RWPE1 (cell line): ENCODE data around the gene PI4KA.
"Not testable (repeated sequence)": the region's sequence is repeated elsewhere in the genome, so short reads cannot be mapped to it uniquely, and the experiment has no call there.

ENCODE experiments used
- CTCF ChIA-PET: fragments of 350-600 bp; sonication (Branson Sonifier 250); formaldehyde crosslinking; extraction: SDS; loops from one replicate; lab custom pipeline; 2021; lab: Yijun Ruan, JAX
- POLR2A ChIA-PET: fragments of 400-600 bp; formaldehyde crosslinking; extraction: SDS; loops from one replicate; lab custom pipeline; 2020; ENCODE audit warnings: antibody characterized with exemption; ENCODE audit not compliant: low non-redundant PET; lab: Yijun Ruan, JAX
- DNase-seq: peaks from one replicate; pipeline ENCODE4 v3.0.0; 2012; ENCODE audit warnings: low spot score
- H3K27ac ChIP-seq: fragments of 450-650 bp; 2 replicates; pipeline ENCODE4 v1.5.1; 2017
- TF ChIP-seq, protein P1 (sequence below): fragments of 450-650 bp; conservative IDR thresholded peaks from 2 replicates; pipeline ENCODE4 v1.5.1; 2017; ENCODE audit warnings: low read depth, mild to moderate bottlenecking

Gene PI4KA

DNA sequence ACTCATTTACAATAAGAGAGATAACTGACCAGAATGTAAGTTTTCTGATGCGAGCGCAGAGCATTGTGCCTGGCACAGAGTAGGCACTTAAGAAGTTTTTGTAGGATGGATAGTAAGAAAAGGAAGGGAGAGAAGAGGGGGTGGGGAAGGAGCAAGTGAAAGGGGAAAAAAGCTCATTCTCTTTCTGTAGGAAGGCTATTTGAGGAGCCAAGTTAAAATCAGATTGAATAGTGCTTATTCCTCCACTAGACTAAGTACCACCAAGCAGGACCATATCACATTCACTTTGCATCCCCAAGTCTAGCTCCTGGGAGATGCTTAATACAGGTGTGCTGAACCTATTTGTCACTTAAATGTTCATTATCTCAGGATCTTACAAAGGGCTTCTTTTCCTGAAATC lies 44.5 kb upstream of the PI4KA start:
- DNase-seq, result no peak
- CTCF ChIA-PET, result interaction anchor here (0.6 kb wide), 1 partner anchor 29 kb away, joined by 3 read pairs; no protein-coding TSS in a partner anchor
- POLR2A ChIA-PET, result no interaction called here
- no peak overlapping the region for H3K27ac ChIP-seq
- TF ChIP-seq, protein P1, sequence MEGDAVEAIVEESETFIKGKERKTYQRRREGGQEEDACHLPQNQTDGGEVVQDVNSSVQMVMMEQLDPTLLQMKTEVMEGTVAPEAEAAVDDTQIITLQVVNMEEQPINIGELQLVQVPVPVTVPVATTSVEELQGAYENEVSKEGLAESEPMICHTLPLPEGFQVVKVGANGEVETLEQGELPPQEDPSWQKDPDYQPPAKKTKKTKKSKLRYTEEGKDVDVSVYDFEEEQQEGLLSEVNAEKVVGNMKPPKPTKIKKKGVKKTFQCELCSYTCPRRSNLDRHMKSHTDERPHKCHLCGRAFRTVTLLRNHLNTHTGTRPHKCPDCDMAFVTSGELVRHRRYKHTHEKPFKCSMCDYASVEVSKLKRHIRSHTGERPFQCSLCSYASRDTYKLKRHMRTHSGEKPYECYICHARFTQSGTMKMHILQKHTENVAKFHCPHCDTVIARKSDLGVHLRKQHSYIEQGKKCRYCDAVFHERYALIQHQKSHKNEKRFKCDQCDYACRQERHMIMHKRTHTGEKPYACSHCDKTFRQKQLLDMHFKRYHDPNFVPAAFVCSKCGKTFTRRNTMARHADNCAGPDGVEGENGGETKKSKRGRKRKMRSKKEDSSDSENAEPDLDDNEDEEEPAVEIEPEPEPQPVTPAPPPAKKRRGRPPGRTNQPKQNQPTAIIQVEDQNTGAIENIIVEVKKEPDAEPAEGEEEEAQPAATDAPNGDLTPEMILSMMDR, result no peak

DNA sequence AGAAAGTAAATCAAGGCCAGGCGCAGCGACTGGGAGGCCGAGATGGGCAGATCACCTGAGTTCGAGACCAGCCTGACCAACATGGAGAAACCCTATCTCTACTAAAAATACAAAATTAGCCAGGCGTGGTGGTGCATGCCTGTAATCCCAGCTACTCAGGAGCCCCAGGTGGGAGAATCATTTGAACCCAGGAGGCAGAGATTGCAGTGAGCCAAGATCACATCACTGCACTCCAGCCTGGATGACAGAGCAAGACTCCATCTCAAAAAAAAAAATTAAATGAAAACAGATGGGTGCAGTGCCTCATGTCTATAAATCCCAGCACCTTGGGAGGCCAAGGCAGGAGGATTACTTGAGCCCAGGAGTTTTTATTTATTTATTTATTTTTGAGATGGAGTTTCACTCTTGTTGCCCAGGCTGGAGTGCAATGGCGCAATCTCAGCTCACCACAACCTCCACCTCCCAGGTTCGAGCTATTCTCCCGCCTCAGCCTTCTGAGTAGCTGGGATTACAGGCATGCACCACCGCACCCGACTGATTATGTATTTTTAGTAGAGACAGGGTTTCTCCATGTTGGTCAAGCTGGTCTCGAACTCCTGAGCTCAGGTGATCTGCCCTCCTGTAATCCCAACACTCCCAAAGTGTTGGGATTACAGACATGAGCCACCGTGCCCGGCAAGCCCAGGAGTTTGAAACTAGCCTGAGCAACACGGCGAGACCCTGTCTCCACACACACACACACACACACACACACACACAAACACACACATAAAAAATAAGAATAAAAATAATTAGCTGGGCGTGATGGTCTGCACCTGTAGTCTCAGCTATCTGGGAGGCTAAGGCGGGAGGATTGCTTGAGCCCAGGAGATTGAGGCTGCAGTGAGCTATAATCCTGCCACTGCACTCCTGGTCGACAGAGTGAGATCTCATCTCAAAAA lies 42.8 kb upstream of the PI4KA start:
- CTCF ChIA-PET, DNase-seq, POLR2A ChIA-PET, H3K27ac ChIP-seq: not testable (repeated sequence)

DNA sequence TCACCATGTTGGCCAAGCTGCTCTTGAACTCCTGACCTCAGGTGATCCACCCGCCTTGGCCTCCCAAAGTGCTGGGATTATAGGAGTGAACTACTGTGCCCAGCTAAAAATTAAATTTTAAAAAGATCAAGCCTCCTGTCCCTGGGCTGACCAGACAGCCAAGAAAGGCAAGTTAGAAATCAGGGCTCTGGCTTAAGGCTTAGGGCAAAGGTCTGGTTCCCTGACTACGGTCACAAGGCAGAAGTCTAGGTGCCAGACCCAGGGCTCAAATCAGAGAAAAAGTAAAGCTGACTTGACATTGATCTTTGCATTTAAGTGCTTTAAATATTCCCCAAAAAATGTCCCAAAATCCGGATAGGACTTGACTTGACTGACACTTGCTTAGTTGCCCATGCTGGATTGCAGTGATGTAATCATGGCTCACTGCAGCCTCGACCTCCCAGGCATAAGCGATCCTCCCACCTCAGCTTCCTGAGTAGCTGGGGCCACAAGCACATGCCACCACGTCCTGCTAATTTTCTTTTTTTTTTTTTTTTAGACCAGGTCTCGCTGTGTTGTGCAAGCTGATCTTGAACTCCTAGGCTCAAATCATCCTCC lies 41.3 kb upstream of the PI4KA start:
- TF ChIP-seq, protein P1, result no peak
- POLR2A ChIA-PET, result no interaction called here

DNA sequence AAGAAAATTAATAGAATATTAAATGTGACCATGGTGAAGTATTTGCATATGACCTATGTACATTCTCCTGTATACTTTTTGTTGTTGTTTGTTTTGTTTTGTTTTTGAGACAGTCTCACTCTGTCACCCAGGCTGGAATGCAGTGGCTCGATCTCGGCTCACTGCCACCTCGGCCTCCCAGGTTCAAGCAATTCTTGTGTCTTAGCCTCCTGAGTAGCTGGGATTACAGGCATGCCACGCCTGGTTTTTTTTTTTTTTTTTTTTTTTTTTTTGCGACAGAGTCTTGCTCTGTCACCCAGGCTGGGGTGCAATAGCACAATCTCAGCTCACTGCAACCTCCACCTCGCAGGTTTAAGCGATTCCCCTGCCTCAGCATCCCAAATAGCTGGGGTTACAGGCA lies 39.1 kb upstream of the PI4KA start:
- POLR2A ChIA-PET, DNase-seq, H3K27ac ChIP-seq, CTCF ChIA-PET: not testable (repeated sequence)

More for the DNA sequence above, 41.3 kb upstream of the PI4KA start:
- DNase-seq, result no peak
- H3K27ac ChIP-seq, result no peak overlapping the region
- CTCF ChIA-PET, result no interaction called here

DNA sequence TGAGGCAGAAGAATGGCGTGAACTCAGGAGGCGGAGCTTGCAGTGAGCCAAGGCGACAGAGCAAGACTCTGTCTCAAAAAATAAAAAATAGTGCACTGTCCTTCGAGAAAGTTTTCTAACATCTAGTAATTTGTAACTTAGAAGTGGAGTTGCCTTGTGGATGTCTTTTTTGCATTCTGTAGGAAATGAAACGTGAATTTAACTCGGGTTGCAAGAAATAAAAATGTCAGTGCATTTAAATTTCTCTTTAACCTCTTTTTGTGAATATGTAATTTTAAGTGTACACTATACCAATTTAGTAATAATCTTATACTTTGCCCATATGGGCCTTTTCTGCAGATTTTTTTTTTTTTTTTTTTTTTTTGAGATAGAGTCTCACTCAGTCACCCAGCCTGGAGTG lies 32.4 kb upstream of the PI4KA start:
- H3K27ac ChIP-seq, result no peak overlapping the region
- DNase-seq, result no peak
- ChIA-PET POLR2A (no interaction called here), CTCF (no interaction called here)
- TF ChIP-seq, protein P1, result no peak

DNA sequence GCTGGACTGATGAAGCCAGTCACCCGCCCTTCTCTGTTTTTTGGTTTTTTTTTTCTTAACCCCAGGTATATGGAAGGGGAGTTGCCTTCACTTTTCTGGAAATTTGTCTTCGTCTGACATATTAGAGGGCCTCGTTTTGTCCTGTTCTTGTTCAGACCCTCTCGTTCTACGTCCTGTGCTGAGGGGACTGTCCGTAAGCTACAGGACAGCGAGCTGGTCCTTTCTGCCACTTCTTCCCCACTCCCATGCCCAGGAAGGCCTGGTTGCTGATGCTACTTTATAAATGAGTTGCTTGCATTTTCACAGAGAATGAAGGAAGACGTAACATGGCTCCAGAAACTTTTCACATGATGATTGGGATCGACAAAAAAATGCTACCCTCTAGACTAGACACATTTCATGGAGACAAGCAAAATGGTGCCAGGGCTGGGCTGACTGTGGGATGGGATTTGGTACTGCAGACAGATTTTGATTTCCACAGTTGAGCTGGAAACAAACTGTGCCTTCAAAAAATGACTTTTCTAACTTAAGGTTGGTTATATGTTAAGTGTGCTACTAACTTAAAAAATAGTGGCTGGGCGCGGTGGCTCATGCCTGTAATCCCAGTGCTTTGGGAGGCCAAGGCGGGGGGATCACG lies 31.4 kb upstream of the PI4KA start:
- CTCF ChIA-PET, result no interaction called here
- TF ChIP-seq, protein P1, result no peak
- no peak for DNase-seq
- no peak overlapping the region for H3K27ac ChIP-seq
- POLR2A ChIA-PET, result no interaction called here

DNA sequence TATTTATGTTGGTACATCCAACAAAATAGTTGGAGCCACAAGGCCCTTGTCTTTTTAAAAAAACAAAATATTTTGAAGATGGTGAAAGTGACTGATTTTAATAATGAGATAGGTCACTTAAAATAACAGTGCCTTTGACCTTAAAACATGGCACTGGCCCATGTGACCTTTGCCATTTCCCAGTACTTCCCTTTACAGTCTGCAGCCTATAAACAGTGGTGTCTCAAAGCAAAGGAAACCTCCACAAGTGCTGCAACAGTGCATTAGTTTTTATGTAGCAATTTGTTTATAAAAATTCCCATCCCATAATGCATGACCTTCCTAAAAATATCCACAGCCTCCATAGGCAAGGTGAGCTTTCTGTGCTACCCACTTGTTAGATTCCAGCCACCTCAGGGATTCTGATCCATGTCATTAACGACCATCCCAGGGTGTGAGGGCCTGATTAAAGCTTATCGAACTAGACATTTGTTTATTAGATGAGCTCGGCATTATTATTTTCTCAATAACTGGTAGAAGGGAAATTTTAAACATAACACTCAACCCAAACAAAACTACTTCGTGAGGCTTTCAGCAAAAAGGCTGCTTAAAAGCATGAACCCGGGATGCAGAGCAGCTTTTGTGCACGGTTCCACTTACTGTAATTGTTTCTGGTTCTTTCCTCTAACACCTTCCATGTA lies 30.6 kb upstream of the PI4KA start:
- H3K27ac ChIP-seq, result no peak overlapping the region
- TF ChIP-seq, protein P1, result no peak
- no peak for DNase-seq
- POLR2A ChIA-PET, result no interaction called here
- CTCF ChIA-PET, result no interaction called here
